Caco-2 (cell line): ENCODE results near the gene GFOD1. TPM values are rescaled to one million over a fixed set of nuclear protein-coding genes. Genes with fewer than 3 reads are reported as not detected.

Source experiments
- BruUV-seq: library from RNA; stranded (reverse); fragments of 400-500 nt; replicated peaks from 2 replicates; lab custom pipeline; 2021; lab: Mats Ljungman, UMichigan
- CTCF ChIA-PET: fragments of 300-600 bp; sonication (Branson Sonifier 250); formaldehyde crosslinking; loops from one replicate; lab custom pipeline; 2022; ENCODE audit warnings: antibody characterized with exemption; lab: Charles Lee
- POLR2A ChIA-PET: fragments of 300-600 bp; sonication (Branson Sonifier 250); formaldehyde crosslinking; loops from one replicate; lab custom pipeline; 2022; ENCODE audit warnings: antibody characterized with exemption; lab: Charles Lee
- DNase-seq, 2 experiments: peaks; one replicate each; pipeline versions ENCODE4 v3.0.0 to v3.0.0-alpha.2; 2020 to 2022
- H3K27me3 ChIP-seq: replicated peaks from 2 replicates; pipeline ENCODE4 v1.6.0; 2011; ENCODE audit warnings: low read length; ENCODE audit not compliant: control insufficient read depth, insufficient read depth
- H3K36me3 ChIP-seq: 2 replicates; pipeline ENCODE4 v1.5.1; 2011; ENCODE audit warnings: low read length; ENCODE audit not compliant: control insufficient read depth, insufficient read depth
- H3K4me1 ChIP-seq: fragments of 250-450 bp; sonication (Bioruptor Pico); 2 replicates; pipeline ENCODE4 v1.5.1; 2020; ENCODE audit warnings: mild to moderate bottlenecking
- H3K4me3 ChIP-seq: 2 replicates; pipeline ENCODE4 v1.5.1; 2011; ENCODE audit warnings: low read depth, mild to moderate bottlenecking, control low read depth, low read length
- H3K9me3 ChIP-seq: fragments of 250-450 bp; sonication (Bioruptor Pico); 2 replicates; pipeline ENCODE4 v1.5.1; 2020; ENCODE audit warnings: mild to moderate bottlenecking, moderate library complexity
- H3K27ac Mint-ChIP-seq: one replicate; pipeline ENCODE4 v1.8.0; 2022; ENCODE audit warnings: mixed read lengths; ENCODE audit not compliant: unreplicated experiment
- H3K27me3 Mint-ChIP-seq: one replicate; pipeline ENCODE4 v1.8.0; 2022; ENCODE audit warnings: mixed read lengths; ENCODE audit not compliant: insufficient read depth, unreplicated experiment
- H3K36me3 Mint-ChIP-seq: one replicate; pipeline ENCODE4 v1.8.0; 2022; ENCODE audit warnings: mild to moderate bottlenecking, mixed read lengths; ENCODE audit not compliant: insufficient read depth, unreplicated experiment
- H3K4me1 Mint-ChIP-seq: one replicate; pipeline ENCODE4 v1.8.0; 2022; ENCODE audit warnings: low read depth, mixed read lengths; ENCODE audit not compliant: unreplicated experiment
- H3K4me3 Mint-ChIP-seq: one replicate; pipeline ENCODE4 v1.8.0; 2022; ENCODE audit warnings: mild to moderate bottlenecking, moderate library complexity, mixed read lengths; ENCODE audit not compliant: unreplicated experiment
- H3K9me3 Mint-ChIP-seq: one replicate; pipeline ENCODE4 v1.8.0; 2022; ENCODE audit warnings: mixed read lengths; ENCODE audit not compliant: unreplicated experiment
- intact Hi-C: fragments of 100-400 bp; cut with micrococcal nuclease; formaldehyde crosslinking; loops from one replicate; pipeline ENCODE4 v1.10.0; 2022; ENCODE audit not compliant: unreplicated experiment
- total RNA-seq: library from RNA; stranded (reverse); gene quantifications from 2 replicates; pipeline ENCODE4 v1.2.3, GENCODE V29; 2022
- TF ChIP-seq, protein P1 (sequence below), 2 experiments: fragments of 200-600 bp in 1 of 2; IDR thresholded peaks; 1 replicate in 1 of 2; 2 replicates in 1 of 2; pipeline versions ENCODE4 v1.5.1 to v1.8.0; 2011 to 2022; ENCODE audit warnings: antibody characterized with exemption in 1 of 2, control low read depth in 1 of 2, inconsistent platforms in 1 of 2, low read depth in 1 of 2, low read length in 1 of 2, mild to moderate bottlenecking in 1 of 2, moderate library complexity in 1 of 2; ENCODE audit not compliant: insufficient read depth in 1 of 2, severe bottlenecking in 1 of 2, unreplicated experiment in 1 of 2

GFOD1 gene
- total RNA-seq, 1 experiment from 2014 or later, result 0.84 TPM

DNA sequence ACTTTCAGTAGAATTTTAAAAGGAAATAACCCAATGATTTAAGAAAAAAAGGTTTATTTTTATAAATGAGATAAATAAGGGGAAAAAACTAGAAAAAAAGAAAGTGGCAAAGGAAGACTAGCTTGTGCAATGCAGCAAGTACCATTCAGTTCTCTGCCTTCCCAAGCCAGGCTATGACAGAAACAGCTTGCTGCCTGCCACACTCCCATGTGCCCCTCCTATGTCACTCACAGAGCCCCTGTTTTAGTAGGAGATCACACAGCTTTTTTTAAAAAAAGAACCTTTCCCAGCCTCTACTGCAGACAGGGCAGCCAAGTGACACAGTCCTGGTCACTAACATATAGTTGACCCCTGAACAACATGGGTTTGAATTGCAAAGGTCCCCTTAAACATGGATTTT lies 172.6 kb downstream of the GFOD1 start:
- DNase-seq, result no peak
- Histone ChIP-seq H3K9me3 (peaks cover 3% of the 10 kb centered on the region; the same call in 1 of the 2 replicates), H3K4me3 (no peak overlapping the region), H3K27me3 (no peaks in the 10 kb centered on the region), H3K4me1 (peaks cover 55% of the 10 kb centered on the region), H3K36me3 (no peaks in the 10 kb centered on the region)
- ChIA-PET CTCF (no interaction called here), POLR2A (no interaction called here)
- Mint-ChIP-seq H3K27me3 (no peaks in the 10 kb centered on the region), H3K4me3 (no peak overlapping the region), H3K4me1 (peaks cover 24% of the 10 kb centered on the region), H3K27ac (no peak overlapping the region), H3K36me3 (peaks cover 96% of the 10 kb centered on the region), H3K9me3 (no peaks in the 10 kb centered on the region)
- BruUV-seq, result no TSS peak
- intact Hi-C loops, result no loop called here
- TF ChIP-seq, protein P1, sequence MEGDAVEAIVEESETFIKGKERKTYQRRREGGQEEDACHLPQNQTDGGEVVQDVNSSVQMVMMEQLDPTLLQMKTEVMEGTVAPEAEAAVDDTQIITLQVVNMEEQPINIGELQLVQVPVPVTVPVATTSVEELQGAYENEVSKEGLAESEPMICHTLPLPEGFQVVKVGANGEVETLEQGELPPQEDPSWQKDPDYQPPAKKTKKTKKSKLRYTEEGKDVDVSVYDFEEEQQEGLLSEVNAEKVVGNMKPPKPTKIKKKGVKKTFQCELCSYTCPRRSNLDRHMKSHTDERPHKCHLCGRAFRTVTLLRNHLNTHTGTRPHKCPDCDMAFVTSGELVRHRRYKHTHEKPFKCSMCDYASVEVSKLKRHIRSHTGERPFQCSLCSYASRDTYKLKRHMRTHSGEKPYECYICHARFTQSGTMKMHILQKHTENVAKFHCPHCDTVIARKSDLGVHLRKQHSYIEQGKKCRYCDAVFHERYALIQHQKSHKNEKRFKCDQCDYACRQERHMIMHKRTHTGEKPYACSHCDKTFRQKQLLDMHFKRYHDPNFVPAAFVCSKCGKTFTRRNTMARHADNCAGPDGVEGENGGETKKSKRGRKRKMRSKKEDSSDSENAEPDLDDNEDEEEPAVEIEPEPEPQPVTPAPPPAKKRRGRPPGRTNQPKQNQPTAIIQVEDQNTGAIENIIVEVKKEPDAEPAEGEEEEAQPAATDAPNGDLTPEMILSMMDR (IDR thresholded peaks at IDR 0.05; ENCODE audit: insufficient read depth in 1 of 2, low read depth in 1 of 2, low read length in 1 of 2, severe bottlenecking in 1 of 2, unreplicated experiment in 1 of 2), result no peak

DNA sequence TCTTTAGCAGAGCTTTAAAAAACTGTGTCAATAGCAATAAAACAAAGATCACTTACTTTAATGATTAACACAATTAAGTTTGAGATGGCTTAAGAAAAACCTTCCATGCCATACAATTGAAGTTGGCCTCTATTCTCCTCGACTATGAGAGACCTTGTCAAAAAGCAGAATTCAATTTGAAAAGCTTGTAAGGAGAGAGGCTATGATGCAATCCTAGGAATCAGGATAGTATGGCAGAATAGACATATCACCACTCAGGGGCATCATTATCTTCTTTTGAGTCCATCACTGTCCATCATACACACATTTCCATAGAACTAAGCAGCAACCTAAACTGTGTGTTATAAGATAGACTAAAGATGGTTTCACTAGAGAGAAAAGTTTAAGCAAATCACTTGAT lies 176.2 kb downstream of the GFOD1 start:
- H3K9me3 Mint-ChIP-seq, result no peaks in the 10 kb centered on the region
- no peak overlapping the region for H3K4me3 Mint-ChIP-seq
- Histone ChIP-seq H3K27me3 (no peaks in the 10 kb centered on the region), H3K4me1 (peaks cover 37% of the 10 kb centered on the region), H3K36me3 (peaks cover 3% of the 10 kb centered on the region; the same call in 1 of the 2 replicates), H3K4me3 (no peak overlapping the region), H3K9me3 (no peaks in the 10 kb centered on the region)
- ChIA-PET CTCF (no interaction called here), POLR2A (no interaction called here)
- H3K36me3 Mint-ChIP-seq, result peaks cover 97% of the 10 kb centered on the region
- no TSS peak for BruUV-seq
- no peak for DNase-seq
- intact Hi-C loops, result no loop called here
- H3K27me3 Mint-ChIP-seq, result no peaks in the 10 kb centered on the region
- no peak overlapping the region for H3K27ac Mint-ChIP-seq
- H3K4me1 Mint-ChIP-seq, result peaks cover 31% of the 10 kb centered on the region
- TF ChIP-seq, protein P1 (IDR thresholded peaks at IDR 0.05; ENCODE audit: insufficient read depth in 1 of 2, low read depth in 1 of 2, low read length in 1 of 2, severe bottlenecking in 1 of 2, unreplicated experiment in 1 of 2), result no peak

DNA sequence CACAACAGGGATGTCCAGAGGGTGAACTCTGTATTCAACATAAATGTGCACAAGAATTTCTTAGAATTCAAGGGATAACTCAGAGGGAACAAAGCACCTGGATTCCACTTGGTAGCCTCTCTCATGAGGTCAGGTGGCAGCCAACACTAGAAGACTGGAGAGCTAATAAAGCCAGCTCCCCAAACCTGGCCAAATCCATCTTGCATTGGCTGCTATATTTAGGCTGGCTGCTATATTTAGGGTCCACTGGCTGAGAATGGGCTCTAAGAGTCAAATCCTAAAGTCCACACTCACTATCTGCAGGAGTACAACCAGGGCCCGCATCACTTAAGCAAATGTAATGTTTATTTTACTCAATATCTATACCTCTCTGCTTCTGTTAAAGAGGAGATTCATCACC lies 179.1 kb downstream of the GFOD1 start:
- Mint-ChIP-seq H3K27ac (no peak overlapping the region), H3K4me3 (no peak overlapping the region), H3K4me1 (peaks cover 33% of the 10 kb centered on the region), H3K9me3 (no peaks in the 10 kb centered on the region), H3K27me3 (no peaks in the 10 kb centered on the region), H3K36me3 (peaks cover 100% of the 10 kb centered on the region)
- POLR2A ChIA-PET, result interaction anchor here (1.1 kb wide), 1 partner anchor 20 kb away, joined by 4 read pairs; the partner anchor contains the start of gene TBC1D7
- intact Hi-C loops, result no loop called here
- CTCF ChIA-PET, result no interaction called here
- no peak overlapping the region for H3K4me3 ChIP-seq
- peaks cover 3% of the 10 kb centered on the region; the same call in 1 of the 2 replicates for H3K36me3 ChIP-seq
- DNase-seq, result no peak
- BruUV-seq, result no TSS peak
- peaks cover 28% of the 10 kb centered on the region for H3K4me1 ChIP-seq
- H3K9me3 ChIP-seq, result no peaks in the 10 kb centered on the region
- H3K27me3 ChIP-seq, result no peaks in the 10 kb centered on the region
- TF ChIP-seq, protein P1 (IDR thresholded peaks at IDR 0.05; ENCODE audit: insufficient read depth in 1 of 2, low read depth in 1 of 2, low read length in 1 of 2, severe bottlenecking in 1 of 2, unreplicated experiment in 1 of 2), result no peak

Other genes with a start within 250 kb of the GFOD1 start
- gene TBC1D7, start 159.1 kb downstream of the GFOD1 start, total RNA-seq, result 132 and 152 TPM in 2 replicates
- 17.9 and 19.0 TPM in 2 replicates for gene SIRT5, start 87.0 kb upstream of the GFOD1 start, total RNA-seq
- gene NOL7, start 127.7 kb upstream of the GFOD1 start, total RNA-seq, result 85.4 and 92.9 TPM in 2 replicates
- 36.7 and 38.2 TPM in 2 replicates for gene RANBP9, start 224.2 kb upstream of the GFOD1 start, total RNA-seq